ENCODE measurements around the gene DLG2. TPM values are rescaled to one million over a fixed set of nuclear protein-coding genes. Genes with fewer than 3 reads are reported as not detected.
"Not testable (repeated sequence)": the region's sequence is repeated elsewhere in the genome, so short reads cannot be mapped to it uniquely, and the experiment has no call there.

The DLG2 gene
- total RNA-seq, 4 donors from 2014 or later, result 6.5 to 14.6 (median 7.2) TPM

DNA sequence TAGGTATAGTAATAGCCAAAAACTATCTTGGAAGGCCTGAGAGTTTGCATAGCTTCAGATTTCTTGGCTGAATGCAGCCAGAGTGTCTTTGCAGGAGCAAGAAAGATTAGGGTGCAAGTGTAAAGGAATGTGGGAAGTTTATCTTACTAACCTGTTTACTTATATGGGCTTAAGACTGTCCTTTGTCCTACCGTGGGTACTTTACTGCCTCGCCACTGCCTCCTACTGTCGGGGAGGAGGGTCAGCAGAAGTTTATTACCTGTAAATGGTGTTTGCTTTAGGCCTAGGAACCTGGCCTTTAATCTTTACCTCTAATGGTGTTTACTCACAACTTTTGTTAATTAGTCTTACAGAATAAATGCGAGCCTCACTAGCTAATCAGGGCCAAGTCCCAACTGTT lies 633.8 kb downstream of the DLG2 start:
- H3K27ac ChIP-seq, result no peak overlapping the region
- TF ChIP-seq EP300 (IDR thresholded peaks at IDR 0.05), result no peak
- TF ChIP-seq, protein P1, sequence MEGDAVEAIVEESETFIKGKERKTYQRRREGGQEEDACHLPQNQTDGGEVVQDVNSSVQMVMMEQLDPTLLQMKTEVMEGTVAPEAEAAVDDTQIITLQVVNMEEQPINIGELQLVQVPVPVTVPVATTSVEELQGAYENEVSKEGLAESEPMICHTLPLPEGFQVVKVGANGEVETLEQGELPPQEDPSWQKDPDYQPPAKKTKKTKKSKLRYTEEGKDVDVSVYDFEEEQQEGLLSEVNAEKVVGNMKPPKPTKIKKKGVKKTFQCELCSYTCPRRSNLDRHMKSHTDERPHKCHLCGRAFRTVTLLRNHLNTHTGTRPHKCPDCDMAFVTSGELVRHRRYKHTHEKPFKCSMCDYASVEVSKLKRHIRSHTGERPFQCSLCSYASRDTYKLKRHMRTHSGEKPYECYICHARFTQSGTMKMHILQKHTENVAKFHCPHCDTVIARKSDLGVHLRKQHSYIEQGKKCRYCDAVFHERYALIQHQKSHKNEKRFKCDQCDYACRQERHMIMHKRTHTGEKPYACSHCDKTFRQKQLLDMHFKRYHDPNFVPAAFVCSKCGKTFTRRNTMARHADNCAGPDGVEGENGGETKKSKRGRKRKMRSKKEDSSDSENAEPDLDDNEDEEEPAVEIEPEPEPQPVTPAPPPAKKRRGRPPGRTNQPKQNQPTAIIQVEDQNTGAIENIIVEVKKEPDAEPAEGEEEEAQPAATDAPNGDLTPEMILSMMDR (IDR thresholded peaks at IDR 0.05), result no peak
- no peak for TF ChIP-seq POLR2A (IDR thresholded peaks at IDR 0.05)
- DNase-seq (ENCODE audit: low spot score in 2 of 2), result no peak
- peaks cover 0 to 30% (median 0%) of the 10 kb centered on the region in 4 donors for H3K9me3 ChIP-seq
- no peaks in the 10 kb centered on the region for H3K4me1 ChIP-seq
- H3K4me3 ChIP-seq, result no peak overlapping the region
- WGBS, 2 donors, result 36 to 38% methylated on average over 4 of the region's 4 CpGs
- no peaks in the 10 kb centered on the region for H3K36me3 ChIP-seq
- H3K27me3 ChIP-seq, result no peaks in the 10 kb centered on the region

DNA sequence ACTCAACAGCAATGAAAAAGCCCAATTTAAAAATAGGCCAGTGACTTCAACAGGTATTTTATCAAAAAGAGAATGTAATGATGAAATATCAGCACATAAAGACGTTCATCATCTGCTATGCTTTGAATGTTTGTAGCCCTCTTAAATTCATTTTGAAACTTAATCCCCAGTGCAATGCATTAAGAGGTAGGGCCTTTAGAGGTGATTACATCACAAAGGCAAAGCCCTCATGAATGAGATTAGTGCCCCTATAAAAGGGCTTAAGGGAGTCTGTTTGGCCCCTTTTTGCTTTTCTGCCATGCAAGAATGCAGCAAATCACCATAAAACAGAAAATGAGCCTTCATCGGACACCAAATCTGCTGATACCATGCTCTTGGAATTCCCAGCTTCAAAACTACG lies 637.0 kb downstream of the DLG2 start:
- no peak for TF ChIP-seq POLR2A (IDR thresholded peaks at IDR 0.05)
- TF ChIP-seq, protein P1 (IDR thresholded peaks at IDR 0.05), result no peak
- Histone ChIP-seq H3K4me3 (no peak overlapping the region), H3K36me3 (no peaks in the 10 kb centered on the region), H3K27ac (no peak overlapping the region), H3K9me3 (peaks cover 0 to 50% (median 0%) of the 10 kb centered on the region in 4 donors), H3K27me3 (no peaks in the 10 kb centered on the region), H3K4me1 (no peaks in the 10 kb centered on the region)
- WGBS, 2 donors, result 57 to 65% methylated on average over 3 of the region's 3 CpGs
- DNase-seq (ENCODE audit: low spot score in 2 of 2), result no peak

DNA sequence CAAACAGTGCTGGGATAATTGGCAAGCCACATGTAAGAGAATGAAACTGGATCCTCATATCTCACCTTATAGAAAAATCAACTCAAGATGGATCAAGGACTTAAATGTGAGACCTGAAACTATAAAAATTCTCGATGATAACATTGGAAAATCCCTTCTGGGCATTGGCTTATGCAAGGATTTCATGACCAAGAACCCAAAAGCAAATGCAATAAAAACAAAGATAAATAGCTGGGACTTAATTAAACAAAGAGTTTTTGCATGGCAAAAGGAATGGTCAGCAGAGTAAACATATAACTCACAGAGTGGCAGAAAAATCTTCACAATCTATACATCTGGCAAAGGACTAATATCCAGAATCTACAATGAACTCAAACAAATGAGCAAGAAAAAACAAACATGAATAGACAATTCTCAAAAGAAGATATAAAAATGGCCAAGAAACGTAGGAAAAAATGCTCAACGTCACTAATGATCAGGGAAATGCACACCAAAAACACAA lies 639.4 kb downstream of the DLG2 start:
- 62 to 73% methylated on average over 3 of the region's 3 CpGs for WGBS, 2 donors

DNA sequence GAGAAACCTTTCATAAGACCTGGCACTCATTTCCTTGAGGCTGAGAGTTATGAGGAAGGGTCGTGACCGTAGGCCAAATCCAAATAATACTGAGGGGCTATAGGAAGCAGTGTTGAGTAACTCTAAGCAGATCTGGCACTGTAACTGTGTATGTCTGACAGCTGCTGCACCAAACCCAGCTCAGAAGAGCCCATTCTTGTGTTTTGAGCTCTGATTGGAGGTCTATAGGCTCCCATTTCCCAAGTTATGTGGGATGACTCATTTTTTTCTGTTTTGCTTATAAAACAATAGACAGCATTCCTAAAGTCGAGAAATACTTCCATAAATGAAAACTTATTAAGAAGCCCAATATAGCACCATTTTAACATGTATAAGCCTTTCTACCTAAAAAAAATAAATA lies 645.8 kb downstream of the DLG2 start:
- no peak for DNase-seq (ENCODE audit: low spot score in 2 of 2)
- TF ChIP-seq, protein P1 (IDR thresholded peaks at IDR 0.05), result no peak
- TF ChIP-seq POLR2A (IDR thresholded peaks at IDR 0.05) (no peak), EP300 (IDR thresholded peaks at IDR 0.05) (no peak)
- no peaks in the 10 kb centered on the region for H3K36me3 ChIP-seq
- peaks cover 0 to 27% (median 0%) of the 10 kb centered on the region in 4 donors for H3K9me3 ChIP-seq
- WGBS, 2 donors, result 42 to 50% methylated on average over 3 of the region's 3 CpGs
- no peaks in the 10 kb centered on the region for H3K27me3 ChIP-seq
- no peak overlapping the region for H3K4me3 ChIP-seq
- H3K27ac ChIP-seq, result no peak overlapping the region
- no peaks in the 10 kb centered on the region for H3K4me1 ChIP-seq

More for the DNA sequence above, 639.4 kb downstream of the DLG2 start:
- H3K27me3 ChIP-seq; H3K36me3 ChIP-seq; H3K4me3 ChIP-seq; H3K4me1 ChIP-seq; H3K27ac ChIP-seq; DNase-seq (ENCODE audit: low spot score in 2 of 2): not testable (repeated sequence)
- peaks cover 0 to 52% (median 0%) of the 10 kb centered on the region in 4 donors for H3K9me3 ChIP-seq

DNA sequence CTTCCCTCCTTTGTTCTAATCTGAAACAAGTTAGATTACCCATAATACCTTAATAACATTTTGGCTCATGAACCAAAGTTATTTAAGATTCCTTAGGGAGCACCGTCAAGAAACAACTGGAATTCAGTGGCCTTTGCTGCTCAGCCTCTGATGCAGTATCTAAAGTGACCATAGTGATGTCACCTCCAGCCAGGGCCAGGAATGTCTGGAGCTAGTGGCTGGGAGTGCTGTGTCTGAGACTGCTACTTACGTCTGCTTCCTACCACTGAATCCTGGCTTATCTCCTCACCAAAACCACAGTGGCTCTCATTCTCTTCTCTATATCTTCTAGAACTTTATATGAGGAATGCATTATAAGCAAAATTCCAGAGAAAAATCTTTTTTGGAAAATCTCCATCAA lies 658.0 kb downstream of the DLG2 start:
- Histone ChIP-seq H3K36me3 (no peaks in the 10 kb centered on the region), H3K9me3 (peaks cover 0 to 5% (median 0%) of the 10 kb centered on the region in 4 donors), H3K4me1 (no peaks in the 10 kb centered on the region), H3K27me3 (no peaks in the 10 kb centered on the region), H3K27ac (no peak overlapping the region), H3K4me3 (no peak overlapping the region)
- DNase-seq (ENCODE audit: low spot score in 2 of 2), result no peak
- WGBS, 2 donors, result 27 to 38% methylated on average over 2 of the region's 2 CpGs
- TF ChIP-seq EP300 (IDR thresholded peaks at IDR 0.05) (no peak), POLR2A (IDR thresholded peaks at IDR 0.05) (no peak)
- TF ChIP-seq, protein P1 (IDR thresholded peaks at IDR 0.05), result no peak

DNA sequence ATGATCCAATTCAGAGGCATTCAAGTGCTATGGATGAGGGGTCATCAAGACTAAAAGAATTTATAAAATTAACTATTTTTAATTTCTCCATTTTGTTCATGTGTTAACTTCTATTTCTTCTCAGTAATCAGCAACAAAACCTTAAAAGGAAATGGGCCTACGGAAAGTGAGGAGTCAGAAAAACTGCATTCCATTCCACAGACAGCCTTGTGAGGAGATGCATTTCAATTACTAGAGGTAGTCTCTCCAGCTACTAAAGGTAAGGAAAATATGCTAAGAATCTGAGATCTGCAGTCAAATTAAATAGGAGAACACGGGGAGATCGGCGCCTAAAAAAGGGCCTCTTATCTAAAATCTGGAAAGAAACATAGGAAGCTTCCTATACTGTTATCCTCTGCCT lies 661.7 kb downstream of the DLG2 start:
- no peak for DNase-seq (ENCODE audit: low spot score in 2 of 2)
- peaks cover 0 to 5% (median 0%) of the 10 kb centered on the region in 4 donors for H3K9me3 ChIP-seq
- H3K4me1 ChIP-seq, result no peaks in the 10 kb centered on the region
- no peak overlapping the region for H3K27ac ChIP-seq
- TF ChIP-seq, protein P1 (IDR thresholded peaks at IDR 0.05), result no peak
- TF ChIP-seq POLR2A (IDR thresholded peaks at IDR 0.05) (no peak), EP300 (IDR thresholded peaks at IDR 0.05) (no peak)
- no peaks in the 10 kb centered on the region for H3K36me3 ChIP-seq
- H3K27me3 ChIP-seq, result no peaks in the 10 kb centered on the region
- WGBS, 2 donors, result 72 to 74% methylated on average over 4 of the region's 4 CpGs
- H3K4me3 ChIP-seq, result no peak overlapping the region

All from tibial nerve (tissue), 4 donors.